AG09319 (cell line): Measurements from ENCODE around the gene TANC1.

ENCODE experiments used
- DNase-seq: peaks from one replicate; pipeline ENCODE4 v3.0.0-alpha.2; 2010; ENCODE audit warnings: low read depth; ENCODE audit errors: extremely low read depth
- CTCF ChIP-seq: IDR thresholded peaks from 2 replicates; pipeline ENCODE4 v1.5.1; 2011; ENCODE audit warnings: low read depth, mild to moderate bottlenecking, inconsistent platforms, low read length, moderate library complexity

TANC1 gene

DNA sequence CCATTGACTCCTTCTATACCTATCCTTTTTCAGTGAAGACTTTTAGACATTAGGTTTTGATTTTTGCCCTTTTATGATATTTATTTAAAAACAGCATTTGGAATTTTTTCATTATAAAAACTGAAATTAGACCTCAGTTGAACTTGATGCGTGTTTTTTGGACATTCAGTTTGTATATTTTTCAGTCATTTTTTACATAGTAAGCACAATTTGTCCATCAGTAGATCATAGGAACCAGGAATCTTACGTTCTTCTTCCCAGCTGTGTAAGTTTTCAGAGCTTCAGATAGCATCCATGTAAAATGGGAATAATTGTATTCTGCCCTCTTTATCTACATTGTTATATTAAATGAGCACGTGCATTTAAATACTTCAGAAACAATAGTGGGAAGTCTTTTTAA lies 208.9 kb downstream of the TANC1 start:
- no peak for TF ChIP-seq CTCF

DNA sequence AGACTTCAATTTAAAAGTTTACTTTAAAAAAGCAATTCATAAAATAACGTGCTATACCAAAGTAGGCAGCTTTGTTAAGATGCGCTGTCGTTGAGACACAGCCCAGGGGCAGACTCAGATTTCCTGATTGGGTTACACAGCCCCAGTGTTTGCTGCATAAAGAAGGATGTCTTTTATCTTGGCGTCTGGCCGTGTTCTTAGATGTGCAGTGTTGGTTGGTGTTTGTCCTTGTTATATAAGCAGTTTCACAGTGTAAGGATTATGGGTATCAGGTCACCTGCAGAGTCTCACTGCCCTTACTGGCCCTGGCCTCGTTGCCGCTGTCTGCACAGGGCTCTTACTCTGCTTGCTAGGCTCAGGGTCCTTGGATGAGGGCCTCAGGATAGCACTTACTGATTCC lies 209.5 kb downstream of the TANC1 start:
- DNase-seq = no peak
- no peak for TF ChIP-seq CTCF

More for the DNA sequence above, 208.9 kb downstream of the TANC1 start:
- no peak for DNase-seq

DNA sequence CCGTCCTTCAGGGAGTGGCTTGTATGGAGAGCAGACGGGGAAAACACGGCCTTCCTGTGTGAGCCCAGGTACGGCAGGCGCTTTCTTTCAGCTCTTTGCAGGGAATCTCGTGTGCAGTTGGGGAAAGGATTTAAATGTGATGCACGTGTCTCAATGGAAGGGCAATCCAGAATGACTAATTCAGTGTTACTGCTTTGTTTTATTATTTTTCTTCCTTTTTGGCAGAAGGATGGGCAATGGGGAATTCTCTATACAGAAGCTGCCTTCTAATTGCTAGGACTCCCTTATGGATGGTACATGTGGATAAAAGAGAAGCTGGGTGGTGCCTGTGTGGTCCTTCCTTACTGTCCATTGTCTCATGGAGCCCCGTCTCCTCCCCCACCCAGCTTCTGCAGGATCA lies 210.7 kb downstream of the TANC1 start:
- TF ChIP-seq CTCF = no peak
- DNase-seq = no peak

DNA sequence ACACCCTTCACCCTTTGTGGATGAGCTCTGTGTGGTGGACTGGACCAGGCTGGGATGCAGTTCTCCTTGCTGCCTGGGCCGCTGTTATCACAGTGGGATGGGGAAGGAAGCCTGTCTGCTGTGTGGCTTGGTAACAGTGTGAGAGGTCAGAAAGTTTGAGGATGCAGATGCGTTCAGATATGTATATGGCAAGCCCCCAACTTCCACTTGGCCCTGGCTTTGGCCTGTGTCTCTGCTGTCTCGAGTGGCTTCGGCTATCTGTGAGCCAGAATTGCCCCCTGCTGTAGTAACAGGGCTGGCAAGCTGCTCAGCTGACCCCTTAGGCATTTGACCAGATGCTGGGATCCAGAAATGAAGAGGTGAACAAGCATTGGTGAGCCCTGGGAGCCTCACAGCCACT lies 211.3 kb downstream of the TANC1 start:
- no peak for TF ChIP-seq CTCF
- DNase-seq = no peak

GRCh38 chr2:159183346-159183745 lies 214.9 kb downstream of the TANC1 start:
- DNase-seq = no peak
- TF ChIP-seq CTCF = no peak

GRCh38 chr2:159185401-159186130 lies 217.1 kb downstream of the TANC1 start:
- no peak for DNase-seq

More at GRCh38 chr2:159185401-159186130, 217.1 kb downstream of the TANC1 start:
- peak; percentile 31 for TF ChIP-seq CTCF
